Coronary artery (tissue), 2 donors: Measurements from ENCODE around the gene EPB41L1.

Source experiments
- DNase-seq: peaks from one replicate; pipeline ENCODE4 v3.0.0-alpha.2; 2017; ENCODE audit warnings: low spot score
- H3K27ac ChIP-seq, 2 donors: fragments of 200-600 bp; sonication (generic); one replicate each; pipeline ENCODE4 v1.5.1; 2016 to 2019
- H3K4me3 ChIP-seq: fragments of 200-600 bp; sonication (generic); 2 replicates; pipeline ENCODE4 v1.5.1; 2016; ENCODE audit warnings: mild to moderate bottlenecking, moderate library complexity
- CTCF ChIP-seq: fragments of 200-600 bp; sonication (generic); IDR thresholded peaks from one replicate; pipeline ENCODE4 v1.5.1; 2019; ENCODE audit warnings: antibody characterized with exemption

EPB41L1 gene

GRCh38 chr20:36184816-36185776, 30.6 kb downstream of the EPB41L1 start:
- H3K4me3 ChIP-seq: no peak overlapping the region
- DNase-seq: no peak
- no peak overlapping the region for H3K27ac ChIP-seq
- no peak for TF ChIP-seq CTCF

- DNase-seq: no peak
- Histone ChIP-seq H3K4me3 (no peak overlapping the region), H3K27ac (no peak overlapping the region)
- no peak for TF ChIP-seq CTCF
Measured at GRCh38 chr20:36193977-36194712, 39.6 kb downstream of the EPB41L1 start.

- H3K27ac ChIP-seq: no peak overlapping the region
- H3K4me3 ChIP-seq: no peak overlapping the region
- DNase-seq: no peak
- TF ChIP-seq CTCF: no peak
Measured at GRCh38 chr20:36196676-36197075, 42.1 kb downstream of the EPB41L1 start.

- no peak for DNase-seq
- Histone ChIP-seq H3K27ac (no peak overlapping the region), H3K4me3 (no peak overlapping the region)
- no peak for TF ChIP-seq CTCF
Measured at GRCh38 chr20:36197271-36197670, 42.7 kb downstream of the EPB41L1 start.

- peak; percentile 77 for DNase-seq
- H3K27ac ChIP-seq: no peak overlapping the region
- H3K4me3 ChIP-seq: no peak overlapping the region
- peak; percentile 93 for TF ChIP-seq CTCF
Measured at GRCh38 chr20:36199345-36200257, 45.1 kb downstream of the EPB41L1 start.

- DNase-seq: no peak
- H3K27ac ChIP-seq: no peak overlapping the region
- TF ChIP-seq CTCF: no peak
Measured at GRCh38 chr20:36200451-36200850, 45.9 kb downstream of the EPB41L1 start.

More at GRCh38 chr20:36200451-36200850, 45.9 kb downstream of the EPB41L1 start:
- no peak overlapping the region for H3K4me3 ChIP-seq
